ENCODE data around the gene MAML2. TPM values are rescaled to one million over a fixed set of nuclear protein-coding genes. Genes with fewer than 3 reads are reported as not detected.
A peak's percentile ranks its signal among the peaks of the same experiment; 100 is the strongest.

Gene MAML2
- total RNA-seq, 5 donors from 2014 or later (not counting 1 experiment from before 2014, with no cell fraction given) = 30.4 to 66.7 (median 35.1) TPM

GRCh38 chr11:96019810-96020747 lies 322.9 kb downstream of the MAML2 start:
- DNase-seq (no peak), ATAC-seq (replicated peaks in 1 of 4) (no peak)
- Histone ChIP-seq H3K36me3 (ENCODE audit: control insufficient read depth in 2 of 2, extremely low read depth in 1 of 2, insufficient read depth in 1 of 2, low read length in 1 of 2) (peaks cover 0 to 6% of the 10 kb centered on the region in 2 donors), H3K4me3 (ENCODE audit: control insufficient read depth in 1 of 2, extremely low read depth in 1 of 2, low read length in 1 of 2) (no peak overlapping the region), H3K27me3 (replicated peaks in 1 of 2; ENCODE audit: control insufficient read depth in 2 of 2, extremely low read depth in 1 of 2, insufficient read depth in 2 of 2, low read length in 1 of 2) (no peaks in the 10 kb centered on the region), H3K9me3 (no peaks in the 10 kb centered on the region), H3K4me1 (ENCODE audit: control insufficient read depth in 1 of 2, extremely low read depth in 1 of 2, insufficient read depth in 2 of 2, low read length in 2 of 2) (peaks cover 13 to 23% of the 10 kb centered on the region in 2 experiments), H3K27ac (ENCODE audit: low read length) (no peak overlapping the region)
- H3K27ac Mint-ChIP-seq = peak overlapping the region; percentile 79 to 85
- H3K27me3 Mint-ChIP-seq = no peaks in the 10 kb centered on the region
- ChIA-PET CTCF (interaction anchor here (0.6 to 2.0 kb wide), 6 partner anchors 22 to 370 kb away, joined by 3 to 8 read pairs (median 4); partner anchors contain the start of genes CCDC82 (in 1 of the 2), JRKL (in 1 of the 2) and MAML2 (in 1 of the 2)), POLR2A (interaction anchor here in 1 of 2 donors (0.5 to 0.6 kb wide), 3 partner anchors 129 to 325 kb away, joined by 3 to 5 read pairs (median 3); no protein-coding TSS in a partner anchor)
- H3K4me1 Mint-ChIP-seq = peaks cover 43 to 68% (median 64%) of the 10 kb centered on the region in 3 donors
- peaks cover 10% of the 10 kb centered on the region for H3K36me3 Mint-ChIP-seq
- no peaks in the 10 kb centered on the region for H3K9me3 Mint-ChIP-seq
- 46% methylated on average over 2 of the region's 8 CpGs for WGBS (ENCODE audit: insufficient coverage)
- H3K4me3 Mint-ChIP-seq = no peak overlapping the region

- DNase-seq = no peak
Observed at GRCh38 chr11:96019281-96019680, 323.7 kb downstream of the MAML2 start.

DNA sequence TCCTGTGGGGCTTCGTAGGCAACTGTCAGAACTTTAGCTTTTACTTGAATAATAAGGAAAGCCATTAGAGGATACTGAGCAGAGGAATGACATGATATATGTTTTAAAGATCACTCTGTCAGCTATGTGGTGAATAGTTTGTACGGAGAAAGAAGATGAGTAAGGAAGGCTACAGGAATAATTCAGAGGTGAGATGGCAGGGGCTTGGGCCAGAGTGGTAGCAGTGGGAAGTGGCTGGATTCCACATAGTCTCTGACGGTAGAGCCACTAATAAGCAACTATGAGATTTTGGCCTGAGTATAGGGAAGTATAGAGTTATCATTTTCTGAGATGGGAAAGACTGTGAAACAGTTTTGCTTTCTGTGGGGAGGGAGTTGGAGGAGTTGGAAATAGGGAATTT lies 325.1 kb downstream of the MAML2 start:
- no peaks in the 10 kb centered on the region for H3K27me3 Mint-ChIP-seq
- DNase-seq (no peak), ATAC-seq (replicated peaks in 1 of 4) (no peak)
- H3K27ac ChIP-seq (ENCODE audit: low read length) = peak overlapping the region; percentile 24
- peaks cover 0 to 6% of the 10 kb centered on the region in 2 donors for H3K36me3 ChIP-seq (ENCODE audit: control insufficient read depth in 2 of 2, extremely low read depth in 1 of 2, insufficient read depth in 1 of 2, low read length in 1 of 2)
- H3K4me3 Mint-ChIP-seq = no peak overlapping the region
- H3K9me3 Mint-ChIP-seq = no peaks in the 10 kb centered on the region
- H3K27ac Mint-ChIP-seq = no peak overlapping the region
- no peaks in the 10 kb centered on the region for H3K9me3 ChIP-seq
- H3K36me3 Mint-ChIP-seq = peaks cover 8% of the 10 kb centered on the region
- peaks cover 27 to 43% of the 10 kb centered on the region in 2 experiments for H3K4me1 ChIP-seq (ENCODE audit: control insufficient read depth in 1 of 2, extremely low read depth in 1 of 2, insufficient read depth in 2 of 2, low read length in 2 of 2)
- no peak overlapping the region for H3K4me3 ChIP-seq (ENCODE audit: control insufficient read depth in 1 of 2, extremely low read depth in 1 of 2, low read length in 1 of 2)
- peaks cover 21 to 69% (median 67%) of the 10 kb centered on the region in 3 donors for H3K4me1 Mint-ChIP-seq
- ChIA-PET CTCF (interaction anchor here in 1 of 2 donors (1.2 kb wide), 1 partner anchor 12 kb away, joined by 3 read pairs; no protein-coding TSS in a partner anchor), POLR2A (interaction anchor here in 1 of 2 donors (0.5 to 1.7 kb wide), 2 partner anchors 325 to 372 kb away, joined by 3 to 6 read pairs; partner anchors contain the start of genes CCDC82, JRKL and MAML2)
- H3K27me3 ChIP-seq (replicated peaks in 1 of 2; ENCODE audit: control insufficient read depth in 2 of 2, extremely low read depth in 1 of 2, insufficient read depth in 2 of 2, low read length in 1 of 2) = no peaks in the 10 kb centered on the region
- WGBS (ENCODE audit: insufficient coverage) = 92% methylated on average over 3 of the region's 3 CpGs

More at GRCh38 chr11:96019281-96019680, 323.7 kb downstream of the MAML2 start:
- CTCF ChIA-PET = interaction anchor here in 1 of 2 donors (1.3 to 2.0 kb wide), 2 partner anchors 36 to 324 kb away, joined by 3 to 8 read pairs; partner anchors contain the start of gene MAML2
- Histone ChIP-seq H3K9me3 (no peaks in the 10 kb centered on the region), H3K27ac (ENCODE audit: low read length) (no peak overlapping the region), H3K36me3 (ENCODE audit: control insufficient read depth in 2 of 2, extremely low read depth in 1 of 2, insufficient read depth in 1 of 2, low read length in 1 of 2) (peaks cover 0 to 6% of the 10 kb centered on the region in 2 donors), H3K27me3 (replicated peaks in 1 of 2; ENCODE audit: control insufficient read depth in 2 of 2, extremely low read depth in 1 of 2, insufficient read depth in 2 of 2, low read length in 1 of 2) (no peaks in the 10 kb centered on the region), H3K4me1 (ENCODE audit: control insufficient read depth in 1 of 2, extremely low read depth in 1 of 2, insufficient read depth in 2 of 2, low read length in 2 of 2) (peaks cover 16 to 30% of the 10 kb centered on the region in 2 experiments), H3K4me3 (ENCODE audit: control insufficient read depth in 1 of 2, extremely low read depth in 1 of 2, low read length in 1 of 2) (no peak overlapping the region)
- Mint-ChIP-seq H3K27me3 (no peaks in the 10 kb centered on the region), H3K4me3 (no peak overlapping the region), H3K27ac (peak overlapping the region in 1 of 2 donors; percentile 53), H3K36me3 (peaks cover 10% of the 10 kb centered on the region), H3K9me3 (no peaks in the 10 kb centered on the region), H3K4me1 (peaks cover 35 to 68% (median 64%) of the 10 kb centered on the region in 3 donors)
- POLR2A ChIA-PET = interaction anchor here (0.5 to 0.6 kb wide), 2 partner anchors 130 to 926 kb away, joined by 5 read pairs; no protein-coding TSS in a partner anchor
- ATAC-seq (replicated peaks in 1 of 4) = no peak

DNA sequence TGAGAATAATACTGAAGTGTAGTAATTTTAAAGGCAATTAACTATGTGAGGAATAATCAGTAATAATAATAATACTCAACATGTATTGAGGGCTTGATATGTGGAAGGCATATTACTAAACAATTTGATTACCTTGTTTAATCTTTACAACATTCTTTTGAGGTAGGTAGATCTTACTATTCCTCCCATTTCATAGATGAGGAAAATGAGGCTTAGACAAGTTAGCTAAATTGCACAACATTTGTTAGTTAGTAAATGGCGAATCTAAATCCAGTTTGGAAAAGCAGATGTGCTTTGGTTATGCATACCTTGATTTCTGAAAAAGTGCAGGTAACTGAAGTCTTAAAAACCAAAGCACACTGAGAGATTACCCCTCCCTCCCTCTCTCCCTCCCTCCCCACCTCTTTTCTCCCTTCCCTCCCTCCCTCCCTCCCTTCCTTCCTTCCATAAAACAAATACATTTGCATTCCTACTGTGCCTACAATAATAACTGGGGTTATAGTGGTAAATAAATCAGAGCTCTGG lies 326.0 kb downstream of the MAML2 start:
- no CpG with 5 or more reads among the region's 1 CpG for WGBS (ENCODE audit: insufficient coverage)
- peaks cover 13 to 69% (median 67%) of the 10 kb centered on the region in 3 donors for H3K4me1 Mint-ChIP-seq
- POLR2A ChIA-PET = interaction anchor here in 1 of 2 donors (0.5 to 1.7 kb wide), 2 partner anchors 326 to 373 kb away, joined by 3 to 6 read pairs; partner anchors contain the start of genes CCDC82, JRKL and MAML2

DNA sequence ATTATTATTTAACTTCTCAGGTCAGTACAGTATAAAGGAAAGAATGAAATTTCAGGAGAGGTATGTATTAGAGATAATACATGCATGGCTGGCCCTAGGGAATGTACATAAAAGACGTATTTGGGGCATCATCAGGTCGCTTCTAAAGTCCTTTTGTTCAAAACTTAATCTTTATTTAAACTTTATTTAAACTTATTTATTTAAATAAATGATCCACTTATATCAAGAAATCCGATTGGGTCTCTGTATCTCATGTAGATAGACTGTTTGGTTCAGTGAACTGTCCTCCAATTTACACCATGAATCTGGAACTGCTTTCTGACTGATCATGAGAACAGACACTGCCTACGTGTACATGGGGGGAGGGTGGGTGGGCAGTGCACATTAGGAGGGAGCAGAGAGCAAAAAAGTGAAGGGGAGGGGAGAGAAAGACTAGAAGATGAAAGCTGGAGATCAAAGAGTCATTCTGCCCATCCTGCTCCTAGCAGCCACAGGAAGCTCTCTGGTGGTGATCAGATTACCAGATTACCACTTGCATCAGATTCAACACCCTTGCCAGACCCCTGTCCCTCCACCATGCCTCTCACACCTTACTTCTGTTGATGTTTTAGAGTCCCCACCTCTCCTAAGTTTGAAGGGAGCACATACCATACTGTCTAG lies 327.0 kb downstream of the MAML2 start:
- H3K4me1 ChIP-seq (ENCODE audit: control insufficient read depth in 1 of 2, extremely low read depth in 1 of 2, insufficient read depth in 2 of 2, low read length in 2 of 2) = peaks cover 33 to 59% of the 10 kb centered on the region in 2 experiments
- DNase-seq = peak in 25 of 35 experiments; percentile 7 to 64 (median 20)
- Mint-ChIP-seq H3K27me3 (no peaks in the 10 kb centered on the region), H3K9me3 (no peaks in the 10 kb centered on the region), H3K27ac (peak overlapping the region; percentile 91), H3K4me3 (peak overlapping the region in 1 of 3 donors; percentile 68), H3K4me1 (peaks cover 11 to 72% (median 72%) of the 10 kb centered on the region in 3 donors), H3K36me3 (no peaks in the 10 kb centered on the region)
- no peaks in the 10 kb centered on the region for H3K36me3 ChIP-seq (ENCODE audit: control insufficient read depth in 2 of 2, extremely low read depth in 1 of 2, insufficient read depth in 1 of 2, low read length in 1 of 2)
- no peaks in the 10 kb centered on the region for H3K9me3 ChIP-seq
- POLR2A ChIA-PET = interaction anchor here in 1 of 2 donors (0.7 to 1.7 kb wide), 2 partner anchors 201 to 374 kb away, joined by 3 to 6 read pairs; partner anchors contain the start of genes CCDC82 and JRKL
- peak overlapping the region; percentile 54 for H3K27ac ChIP-seq (ENCODE audit: low read length)
- no peaks in the 10 kb centered on the region for H3K27me3 ChIP-seq (replicated peaks in 1 of 2; ENCODE audit: control insufficient read depth in 2 of 2, extremely low read depth in 1 of 2, insufficient read depth in 2 of 2, low read length in 1 of 2)
- WGBS (ENCODE audit: insufficient coverage) = no CpG with 5 or more reads among the region's 4 CpGs
- CTCF ChIA-PET = interaction anchor here (0.6 to 1.3 kb wide), 4 partner anchors 203 to 327 kb away, joined by 3 to 6 read pairs (median 4); partner anchors contain the start of gene MAML2 (in 2 of the 2)
- no peak overlapping the region for H3K4me3 ChIP-seq (ENCODE audit: control insufficient read depth in 1 of 2, extremely low read depth in 1 of 2, low read length in 1 of 2)
- peak; percentile 28 to 52 (median 36) for ATAC-seq (replicated peaks in 1 of 4)

More for the DNA sequence above, 326.0 kb downstream of the MAML2 start:
- H3K27me3 ChIP-seq (replicated peaks in 1 of 2; ENCODE audit: control insufficient read depth in 2 of 2, extremely low read depth in 1 of 2, insufficient read depth in 2 of 2, low read length in 1 of 2) = no peaks in the 10 kb centered on the region
- Mint-ChIP-seq H3K36me3 (no peaks in the 10 kb centered on the region), H3K4me3 (no peak overlapping the region), H3K27me3 (no peaks in the 10 kb centered on the region), H3K27ac (peak overlapping the region; percentile 84 to 91), H3K9me3 (no peaks in the 10 kb centered on the region)
- ATAC-seq (replicated peaks in 1 of 4) = no peak
- no peak for DNase-seq
- H3K36me3 ChIP-seq (ENCODE audit: control insufficient read depth in 2 of 2, extremely low read depth in 1 of 2, insufficient read depth in 1 of 2, low read length in 1 of 2) = peaks cover 0 to 5% of the 10 kb centered on the region in 2 donors
- H3K9me3 ChIP-seq = no peaks in the 10 kb centered on the region
- no peak overlapping the region for H3K4me3 ChIP-seq (ENCODE audit: control insufficient read depth in 1 of 2, extremely low read depth in 1 of 2, low read length in 1 of 2)
- peaks cover 31 to 51% of the 10 kb centered on the region in 2 experiments for H3K4me1 ChIP-seq (ENCODE audit: control insufficient read depth in 1 of 2, extremely low read depth in 1 of 2, insufficient read depth in 2 of 2, low read length in 2 of 2)
- CTCF ChIA-PET = interaction anchor here in 1 of 2 donors (1.0 to 1.2 kb wide), 3 partner anchors 13 to 326 kb away, joined by 3 to 4 read pairs (median 3); partner anchors contain the start of gene MAML2
- peak overlapping the region; percentile 39 for H3K27ac ChIP-seq (ENCODE audit: low read length)
